ENCODE measurements around the gene MCC. TPM values are rescaled to one million over a fixed set of nuclear protein-coding genes. Genes with fewer than 3 reads are reported as not detected.
A peak's percentile ranks its signal among the peaks of the same experiment; 100 is the strongest.

The MCC gene
- total and polyA plus RNA-seq, 2 of the 4 experiments (the other 2 are of a cell fraction) = 5.0 to 20.6 TPM

- no peak overlapping the region for H3K4me2 ChIP-seq (ENCODE audit: low read depth, low read length)
- no peak overlapping the region for H2AK5ac ChIP-seq (ENCODE audit: low read depth, low read length)
- no peak overlapping the region for H2AK9ac ChIP-seq (replicated peaks; ENCODE audit: low read depth, low read length, poor library complexity)
- no peak overlapping the region for H4K5ac ChIP-seq (ENCODE audit: low read depth, low read length)
- no peaks in the 10 kb centered on the region for H3K79me1 ChIP-seq (ENCODE audit: low read depth in 1 of 2, low read length in 2 of 2)
- no peak overlapping the region for H2BK15ac ChIP-seq (ENCODE audit: low read depth, low read length)
- no peak overlapping the region for H4K8ac ChIP-seq (ENCODE audit: low read depth in 2 of 2, low read length in 2 of 2)
- intact Hi-C loops (cut with micrococcal nuclease) (no loop called here), in situ Hi-C loops (cut with MboI; ENCODE audit: low sequenced_read_pairs) (no loop called here), dilution Hi-C loops (cut with HindIII; ENCODE audit: low sequenced_read_pairs, unreplicated experiment) (no loop called here)
- no peaks in the 10 kb centered on the region for H4K20me1 ChIP-seq (ENCODE audit: insufficient read depth, low read length)
- H3K27me3 ChIP-seq (ENCODE audit: control insufficient read depth, insufficient read depth, low read length) = no peaks in the 10 kb centered on the region
- H3K4ac ChIP-seq (ENCODE audit: low read depth, low read length) = no peak overlapping the region
- no peak overlapping the region for H3K23ac ChIP-seq (ENCODE audit: low read depth, low read length)
- no peak overlapping the region for H2BK120ac ChIP-seq (ENCODE audit: low read depth, low read length)
- no peaks in the 10 kb centered on the region for H3K36me3 ChIP-seq (ENCODE audit: control insufficient read depth, insufficient read depth, low read length)
- H3K56ac ChIP-seq (ENCODE audit: extremely low read depth, insufficient read depth, low read length) = no peak overlapping the region
- no peak overlapping the region for H4K91ac ChIP-seq (ENCODE audit: insufficient read depth, low read depth, low read length)
- CTCF ChIA-PET = interaction anchor here (1.1 kb wide), 1 partner anchor 14 kb away, joined by 4 read pairs; no protein-coding TSS in a partner anchor
- H3K27ac ChIP-seq (ENCODE audit: insufficient read depth, low read length) = peak overlapping the region; percentile 10; the same call in 1 of the 2 replicates
- 0 out of 2 replicates have a peak overlapping the region, but pooled peaks have one; percentile 48 for H3K14ac ChIP-seq (replicated peaks; ENCODE audit: low read depth, low read length)
- no peaks in the 10 kb centered on the region; the same call in 1 of the 2 replicates for H3K9me1 ChIP-seq (ENCODE audit: insufficient read depth, low read length)
- H3K18ac ChIP-seq (ENCODE audit: low read depth, low read length) = peak overlapping the region; percentile 17; the same call in 1 of the 2 replicates
- TF ChIP-seq, protein P1, sequence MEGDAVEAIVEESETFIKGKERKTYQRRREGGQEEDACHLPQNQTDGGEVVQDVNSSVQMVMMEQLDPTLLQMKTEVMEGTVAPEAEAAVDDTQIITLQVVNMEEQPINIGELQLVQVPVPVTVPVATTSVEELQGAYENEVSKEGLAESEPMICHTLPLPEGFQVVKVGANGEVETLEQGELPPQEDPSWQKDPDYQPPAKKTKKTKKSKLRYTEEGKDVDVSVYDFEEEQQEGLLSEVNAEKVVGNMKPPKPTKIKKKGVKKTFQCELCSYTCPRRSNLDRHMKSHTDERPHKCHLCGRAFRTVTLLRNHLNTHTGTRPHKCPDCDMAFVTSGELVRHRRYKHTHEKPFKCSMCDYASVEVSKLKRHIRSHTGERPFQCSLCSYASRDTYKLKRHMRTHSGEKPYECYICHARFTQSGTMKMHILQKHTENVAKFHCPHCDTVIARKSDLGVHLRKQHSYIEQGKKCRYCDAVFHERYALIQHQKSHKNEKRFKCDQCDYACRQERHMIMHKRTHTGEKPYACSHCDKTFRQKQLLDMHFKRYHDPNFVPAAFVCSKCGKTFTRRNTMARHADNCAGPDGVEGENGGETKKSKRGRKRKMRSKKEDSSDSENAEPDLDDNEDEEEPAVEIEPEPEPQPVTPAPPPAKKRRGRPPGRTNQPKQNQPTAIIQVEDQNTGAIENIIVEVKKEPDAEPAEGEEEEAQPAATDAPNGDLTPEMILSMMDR (conservative IDR thresholded peaks at IDR 0.05; ENCODE audit: low read depth, low read length) = no peak
- TF ChIP-seq CEBPB (IDR thresholded peaks at IDR 0.05; ENCODE audit: low read depth, low read length) = no peak
- TF ChIP-seq CHD1 (IDR thresholded peaks at IDR 0.05; ENCODE audit: low read depth, low read length) = no peak
- TF ChIP-seq MAZ (IDR thresholded peaks at IDR 0.05; ENCODE audit: borderline replicate concordance, low read depth, low read length) = no peak
- TF ChIP-seq RFX5 (IDR thresholded peaks at IDR 0.05; ENCODE audit: low read depth, low read length) = no peak
- peak; percentile 53; the same call in 1 of the 2 replicates for TF ChIP-seq MAFK (IDR thresholded peaks at IDR 0.05; ENCODE audit: low read depth, low read length)
- no peak for TF ChIP-seq SMC3 (IDR thresholded peaks at IDR 0.05; ENCODE audit: low read depth, low read length)
- TF ChIP-seq NFE2L2 (IDR thresholded peaks at IDR 0.05; ENCODE audit: low read depth, low read length) = no peak
- no peak overlapping the region for H2AFZ ChIP-seq (replicated peaks; ENCODE audit: low read length, poor library complexity)
- BruUV-seq (replicated peaks) = no TSS peak
- H3K9me3 ChIP-seq (ENCODE audit: control insufficient read depth, insufficient read depth, low read length) = no peaks in the 10 kb centered on the region
- no peak overlapping the region for H3K4me3 ChIP-seq (ENCODE audit: insufficient read depth, low read depth, low read length)
- H3K9ac ChIP-seq (ENCODE audit: low read depth, low read length) = no peak overlapping the region
- H2BK20ac ChIP-seq (ENCODE audit: low read depth, low read length) = no peak overlapping the region
- ATAC-seq (ENCODE audit: low read depth) = peak; percentile 69
- WGBS, 2 experiments (ENCODE audit: extremely low coverage in 2 of 2, insufficient read length in 1 of 2) = no CpG with 5 or more reads among the region's 2 CpGs
- no peak overlapping the region for H2BK5ac ChIP-seq (ENCODE audit: low read depth, low read length, poor library complexity, severe bottlenecking)
- POLR2A ChIA-PET (ENCODE audit: unreplicated experiment) = no interaction called here
- peaks cover 2% of the 10 kb centered on the region; the same call in 1 of the 2 replicates for H3K4me1 ChIP-seq (ENCODE audit: control insufficient read depth, insufficient read depth, low read length)
- DNase-seq = peak; percentile 67
Observed at GRCh38 chr5:113450462-113450861, 37.8 kb downstream of the MCC start.
